H1 (cell line): ENCODE measurements around the gene ROBO4.

Experiments used
- EZH2 ChIP-seq: fragments of 200-600 bp; sonication (generic); IDR thresholded peaks from 2 replicates; pipeline ENCODE4 v1.7.1; 2012; ENCODE audit warnings: low read depth, mild to moderate bottlenecking, moderate library complexity, low read length, inconsistent platforms; ENCODE audit not compliant: severe bottlenecking
- GTF2F1 ChIP-seq: IDR thresholded peaks from 2 replicates; pipeline ENCODE4 v1.6.1; 2012; ENCODE audit warnings: low read depth, low read length, improper control_type of control experiment, borderline replicate concordance
- HDAC6 ChIP-seq: IDR thresholded peaks from one replicate; pipeline ENCODE4 v1.7.1; 2012; ENCODE audit warnings: low read depth, mild to moderate bottlenecking, inconsistent platforms, low read length, moderate library complexity
- SP1 ChIP-seq: IDR thresholded peaks from 2 replicates; pipeline ENCODE4 v1.6.1; 2011; ENCODE audit warnings: low read depth, low read length

GRCh38 chr11:124891373-124891861 lies 6.2 kb downstream of the ROBO4 start:
- no peak for TF ChIP-seq GTF2F1
- TF ChIP-seq HDAC6 = no peak
- TF ChIP-seq EZH2 = no peak
- TF ChIP-seq SP1 = no peak
